ENCODE results near the gene PKDCC. TPM values are rescaled to one million over a fixed set of nuclear protein-coding genes. Genes with fewer than 3 reads are reported as not detected.

PKDCC gene
- total RNA-seq, 3 donors from 2014 or later (not counting 1 experiment from before 2014, with no cell fraction given) = 0.50 TPM; not detected in 2

DNA sequence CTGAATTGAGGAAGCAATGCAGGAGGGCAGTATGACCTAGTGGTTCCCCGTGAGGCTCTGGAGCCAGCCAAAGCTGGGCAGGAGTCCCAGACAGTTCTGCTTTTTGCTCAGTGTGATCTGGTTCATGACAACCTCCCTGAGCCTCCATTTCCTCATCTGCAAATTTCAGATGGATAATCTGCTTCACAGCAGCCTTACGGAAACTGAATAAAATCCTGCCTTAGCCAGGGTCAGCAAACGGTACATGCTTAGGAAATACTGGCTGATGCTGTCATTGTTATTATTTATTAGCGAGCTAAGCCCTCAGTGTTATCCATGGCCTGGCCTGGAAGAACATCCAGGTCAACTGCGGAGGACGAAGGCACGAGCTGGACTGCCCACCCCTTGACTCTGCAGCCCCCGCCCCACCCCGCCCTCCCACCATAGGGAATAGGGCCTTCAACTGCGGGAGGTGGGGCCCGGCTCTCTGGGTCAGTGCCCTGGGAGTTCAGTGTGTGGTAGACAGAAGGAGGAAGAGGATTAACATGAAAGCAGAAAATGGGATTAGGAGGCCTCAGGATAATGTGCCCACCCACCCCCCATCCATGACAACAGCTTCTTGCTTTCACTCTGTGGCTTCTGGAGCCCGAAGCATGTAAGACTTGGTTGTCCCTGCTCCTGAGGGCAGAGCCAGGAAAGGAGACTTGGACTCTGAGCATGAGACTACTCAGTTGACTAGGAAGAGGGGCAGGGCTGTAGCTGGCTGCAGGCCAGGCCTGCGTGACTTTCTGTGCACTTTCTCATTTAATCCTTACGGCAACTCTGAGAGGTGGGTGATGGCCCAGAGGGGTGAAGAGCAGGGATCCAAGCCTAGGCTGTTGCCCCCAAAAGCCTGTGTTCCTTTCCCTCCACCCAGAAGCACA, 13.1 kb downstream of the PKDCC start:
- H3K36me3 ChIP-seq (ENCODE audit: control insufficient read depth, insufficient read depth, low read length) = no peaks in the 10 kb centered on the region
- DNase-seq (no peak), ATAC-seq (no peak)
- H3K27me3 ChIP-seq (ENCODE audit: control insufficient read depth, insufficient read depth, low read length) = no peaks in the 10 kb centered on the region
- no peak overlapping the region for H3K4me3 Mint-ChIP-seq
- H3K4me1 ChIP-seq (ENCODE audit: control insufficient read depth, insufficient read depth, low read length) = no peaks in the 10 kb centered on the region
- no peaks in the 10 kb centered on the region for H3K9me3 Mint-ChIP-seq
- H3K27me3 Mint-ChIP-seq (ENCODE audit: low read depth in 2 of 2) = peaks cover 0 to 2% of the 10 kb centered on the region in 2 donors
- no peaks in the 10 kb centered on the region for H3K36me3 Mint-ChIP-seq
- no peak overlapping the region for H3K27ac ChIP-seq (ENCODE audit: low read length)
- H3K4me1 Mint-ChIP-seq = no peaks in the 10 kb centered on the region
- H3K4me3 ChIP-seq (ENCODE audit: low read length) = no peak overlapping the region
- intact Hi-C loops (cut with micrococcal nuclease) = no loop called here
- H3K9me3 ChIP-seq (ENCODE audit: control insufficient read depth, insufficient read depth, low read length) = no peaks in the 10 kb centered on the region
- TF ChIP-seq, protein P1, sequence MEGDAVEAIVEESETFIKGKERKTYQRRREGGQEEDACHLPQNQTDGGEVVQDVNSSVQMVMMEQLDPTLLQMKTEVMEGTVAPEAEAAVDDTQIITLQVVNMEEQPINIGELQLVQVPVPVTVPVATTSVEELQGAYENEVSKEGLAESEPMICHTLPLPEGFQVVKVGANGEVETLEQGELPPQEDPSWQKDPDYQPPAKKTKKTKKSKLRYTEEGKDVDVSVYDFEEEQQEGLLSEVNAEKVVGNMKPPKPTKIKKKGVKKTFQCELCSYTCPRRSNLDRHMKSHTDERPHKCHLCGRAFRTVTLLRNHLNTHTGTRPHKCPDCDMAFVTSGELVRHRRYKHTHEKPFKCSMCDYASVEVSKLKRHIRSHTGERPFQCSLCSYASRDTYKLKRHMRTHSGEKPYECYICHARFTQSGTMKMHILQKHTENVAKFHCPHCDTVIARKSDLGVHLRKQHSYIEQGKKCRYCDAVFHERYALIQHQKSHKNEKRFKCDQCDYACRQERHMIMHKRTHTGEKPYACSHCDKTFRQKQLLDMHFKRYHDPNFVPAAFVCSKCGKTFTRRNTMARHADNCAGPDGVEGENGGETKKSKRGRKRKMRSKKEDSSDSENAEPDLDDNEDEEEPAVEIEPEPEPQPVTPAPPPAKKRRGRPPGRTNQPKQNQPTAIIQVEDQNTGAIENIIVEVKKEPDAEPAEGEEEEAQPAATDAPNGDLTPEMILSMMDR (IDR thresholded peaks at IDR 0.05) = no peak
- 80% methylated on average over 11 of the region's 14 CpGs for whole genome bisulfite sequencing (ENCODE audit: insufficient coverage)
- H3K27ac Mint-ChIP-seq = no peak overlapping the region

DNA sequence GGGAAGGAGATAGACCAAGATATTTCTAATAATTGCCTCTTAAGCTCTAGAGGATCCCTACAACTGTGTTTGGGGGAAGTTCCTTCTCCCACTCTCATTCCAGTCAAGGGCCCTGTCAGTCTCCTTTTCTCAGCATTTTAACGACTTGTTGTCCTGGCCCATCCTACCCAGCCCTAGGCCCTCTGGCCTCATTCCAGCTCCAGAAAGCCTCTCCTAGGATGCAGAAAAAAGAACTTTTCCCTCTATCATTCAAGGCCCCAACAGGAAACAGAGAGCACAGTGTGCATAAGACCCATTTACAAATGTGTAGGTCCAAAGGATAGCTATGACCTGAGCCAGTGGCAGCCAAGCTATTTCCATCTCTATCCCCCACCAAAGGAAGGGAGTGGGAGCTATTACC, 14.0 kb downstream of the PKDCC start:
- Mint-ChIP-seq H3K27ac (no peak overlapping the region), H3K4me1 (no peaks in the 10 kb centered on the region), H3K36me3 (no peaks in the 10 kb centered on the region), H3K9me3 (no peaks in the 10 kb centered on the region), H3K4me3 (no peak overlapping the region), H3K27me3 (ENCODE audit: low read depth in 2 of 2) (peaks cover 0 to 2% of the 10 kb centered on the region in 2 donors)
- Histone ChIP-seq H3K4me1 (ENCODE audit: control insufficient read depth, insufficient read depth, low read length) (no peaks in the 10 kb centered on the region), H3K36me3 (ENCODE audit: control insufficient read depth, insufficient read depth, low read length) (no peaks in the 10 kb centered on the region), H3K27me3 (ENCODE audit: control insufficient read depth, insufficient read depth, low read length) (no peaks in the 10 kb centered on the region), H3K9me3 (ENCODE audit: control insufficient read depth, insufficient read depth, low read length) (no peaks in the 10 kb centered on the region), H3K27ac (ENCODE audit: low read length) (no peak overlapping the region), H3K4me3 (ENCODE audit: low read length) (no peak overlapping the region)
- intact Hi-C loops (cut with micrococcal nuclease) = no loop called here
- DNase-seq (no peak), ATAC-seq (no peak)
- WGBS (ENCODE audit: insufficient coverage) = 86% methylated on average over 1 of the region's 1 CpG
- TF ChIP-seq, protein P1 (IDR thresholded peaks at IDR 0.05) = no peak

DNA sequence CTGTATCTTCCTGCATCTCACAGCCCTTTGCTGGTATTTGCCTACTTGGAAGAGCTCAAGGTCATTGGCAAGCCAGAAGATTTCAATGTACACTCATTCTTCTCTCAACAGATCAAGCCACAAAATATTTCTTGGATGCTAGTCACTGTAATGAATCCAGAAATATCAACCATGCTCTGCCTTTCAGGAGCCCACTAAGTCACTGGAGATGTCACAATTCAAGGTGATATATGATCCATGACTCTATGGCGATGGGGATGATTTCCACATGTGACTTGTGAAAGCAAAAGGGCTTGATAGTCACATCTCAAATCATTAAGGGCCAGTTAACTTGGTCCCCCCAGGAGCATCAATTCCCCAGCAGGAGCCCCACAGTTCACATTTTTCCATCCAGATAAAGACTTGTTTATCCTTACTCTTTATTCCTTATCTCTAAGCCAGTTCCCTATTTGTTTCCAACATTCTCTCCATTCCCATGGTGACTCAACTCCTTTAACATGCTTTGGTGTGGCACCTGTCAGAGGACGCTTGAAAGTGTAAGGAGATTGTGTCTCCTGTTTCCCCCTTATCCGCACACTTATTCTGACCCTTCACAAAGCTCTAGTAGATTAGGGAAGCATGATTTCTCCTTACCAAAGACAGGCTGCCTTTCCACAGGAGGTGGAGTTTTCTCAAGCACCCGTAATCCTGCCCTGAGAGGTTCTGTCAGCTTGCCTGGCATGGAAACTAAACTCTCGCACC, 15.8 kb downstream of the PKDCC start:
- Mint-ChIP-seq H3K9me3 (no peaks in the 10 kb centered on the region), H3K27me3 (ENCODE audit: low read depth in 2 of 2) (peaks cover 9% of the 10 kb centered on the region in 2 donors), H3K36me3 (no peaks in the 10 kb centered on the region), H3K4me1 (no peaks in the 10 kb centered on the region), H3K4me3 (no peak overlapping the region), H3K27ac (no peak overlapping the region)
- ATAC-seq (no peak), DNase-seq (no peak)
- H3K4me1 ChIP-seq (ENCODE audit: control insufficient read depth, insufficient read depth, low read length) = no peaks in the 10 kb centered on the region
- TF ChIP-seq, protein P1 (IDR thresholded peaks at IDR 0.05) = no peak
- H3K9me3 ChIP-seq (ENCODE audit: control insufficient read depth, insufficient read depth, low read length) = no peaks in the 10 kb centered on the region
- intact Hi-C loops (cut with micrococcal nuclease) = no loop called here
- H3K27ac ChIP-seq (ENCODE audit: low read length) = no peak overlapping the region
- WGBS (ENCODE audit: insufficient coverage) = 89% methylated on average over 3 of the region's 5 CpGs
- no peaks in the 10 kb centered on the region for H3K27me3 ChIP-seq (ENCODE audit: control insufficient read depth, insufficient read depth, low read length)
- H3K4me3 ChIP-seq (ENCODE audit: low read length) = no peak overlapping the region
- H3K36me3 ChIP-seq (ENCODE audit: control insufficient read depth, insufficient read depth, low read length) = no peaks in the 10 kb centered on the region
